ENCODE results near the gene CATSPERZ.

Gene CATSPERZ

DNA sequence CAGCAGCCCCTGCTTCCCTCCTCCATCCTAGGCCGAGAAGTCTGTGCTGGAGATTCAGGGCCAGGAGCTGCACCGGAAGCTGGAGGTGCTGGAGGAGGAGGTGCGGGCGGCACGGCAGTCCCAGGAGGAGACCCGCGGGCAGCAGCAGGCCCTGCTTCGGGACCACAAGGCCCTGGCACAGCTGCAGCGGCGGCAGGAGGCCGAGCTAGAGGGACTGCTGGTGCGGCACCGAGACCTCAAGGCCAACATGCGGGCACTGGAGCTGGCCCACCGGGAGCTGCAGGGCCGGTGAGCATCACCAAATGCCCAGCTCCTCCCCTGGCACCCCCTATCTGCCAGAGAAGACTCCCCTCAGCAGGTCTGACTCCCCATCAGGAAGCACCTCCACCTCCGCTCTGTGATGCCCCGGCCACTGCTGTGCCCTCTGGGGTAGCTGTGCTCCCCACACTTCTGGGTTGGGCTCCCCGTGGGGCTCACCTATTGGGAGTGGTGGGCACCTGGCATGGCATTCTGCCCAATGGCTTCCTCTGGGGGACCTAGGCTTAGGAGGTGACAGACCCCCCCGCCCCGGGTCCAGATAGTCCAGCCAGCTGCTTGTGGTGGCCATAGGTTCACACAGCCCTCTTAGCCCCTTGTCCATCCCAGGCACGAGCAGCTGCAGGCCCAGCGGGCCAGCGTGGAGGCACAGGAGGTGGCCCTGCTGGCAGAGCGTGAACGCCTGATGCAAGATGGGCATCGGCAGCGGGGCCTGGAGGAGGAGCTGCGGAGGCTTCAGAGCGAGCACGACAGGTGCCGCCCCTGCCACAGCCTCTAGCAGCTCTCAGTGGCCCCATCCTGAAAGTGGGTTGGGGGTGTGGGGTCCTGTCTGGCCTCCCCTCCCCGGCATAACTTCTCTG, 52.2 kb downstream of the CATSPERZ start:
- no peaks in the 10 kb centered on the region for H3K36me3 ChIP-seq (ENCODE audit: control insufficient read depth, insufficient read depth, low read length)
- peaks cover 3% of the 10 kb centered on the region for H3K4me1 ChIP-seq (ENCODE audit: control insufficient read depth, insufficient read depth, low read length)
- H3K27ac ChIP-seq (ENCODE audit: low read depth, low read length): no peak overlapping the region
- H3K27me3 ChIP-seq (ENCODE audit: control insufficient read depth, insufficient read depth, low read length): no peaks in the 10 kb centered on the region
- H3K4me3 ChIP-seq (ENCODE audit: low read length): no peak overlapping the region
- H3K9ac ChIP-seq (ENCODE audit: low read length): no peak overlapping the region

GRCh38 chr11:64352995-64353714, 53.0 kb downstream of the CATSPERZ start:
- H3K4me3 ChIP-seq (ENCODE audit: low read length): no peak overlapping the region

GRCh38 chr11:64353715-64354506, 53.8 kb downstream of the CATSPERZ start:
- peaks cover 7% of the 10 kb centered on the region for H3K4me1 ChIP-seq (ENCODE audit: control insufficient read depth, insufficient read depth, low read length)
- no peak overlapping the region for H3K9ac ChIP-seq (ENCODE audit: low read length)
- no peaks in the 10 kb centered on the region for H3K36me3 ChIP-seq (ENCODE audit: control insufficient read depth, insufficient read depth, low read length)
- H3K4me3 ChIP-seq (ENCODE audit: low read length): no peak overlapping the region
- no peaks in the 10 kb centered on the region for H3K27me3 ChIP-seq (ENCODE audit: control insufficient read depth, insufficient read depth, low read length)
- H3K27ac ChIP-seq (ENCODE audit: low read depth, low read length): no peak overlapping the region

More at GRCh38 chr11:64352995-64353714, 53.0 kb downstream of the CATSPERZ start:
- Histone ChIP-seq H3K4me1 (ENCODE audit: control insufficient read depth, insufficient read depth, low read length) (peaks cover 3% of the 10 kb centered on the region), H3K27me3 (ENCODE audit: control insufficient read depth, insufficient read depth, low read length) (no peaks in the 10 kb centered on the region), H3K36me3 (ENCODE audit: control insufficient read depth, insufficient read depth, low read length) (no peaks in the 10 kb centered on the region), H3K27ac (ENCODE audit: low read depth, low read length) (no peak overlapping the region), H3K9ac (ENCODE audit: low read length) (no peak overlapping the region)
